Mesendoderm (in vitro differentiated cells): ENCODE measurements around the gene FZD10.

ENCODE experiments used
- DNase-seq: peaks from one replicate; pipeline ENCODE4 v3.0.0; 2013
- H2AK5ac ChIP-seq: 2 replicates; pipeline ENCODE4 v1.6.1; 2013; ENCODE audit warnings: low read length, inconsistent platforms
- H2BK120ac ChIP-seq: 2 replicates; pipeline ENCODE4 v1.6.1; 2013; ENCODE audit warnings: low read depth, mild to moderate bottlenecking, low read length, moderate library complexity, mixed read lengths
- H2BK15ac ChIP-seq: replicated peaks from 2 replicates; pipeline ENCODE4 v1.6.1; 2013; ENCODE audit warnings: low read depth, mild to moderate bottlenecking, moderate library complexity
- H2BK5ac ChIP-seq: 2 replicates; pipeline ENCODE4 v1.6.1; 2013; ENCODE audit warnings: low read length, inconsistent platforms
- H3K18ac ChIP-seq: 2 replicates; pipeline ENCODE4 v1.6.1; 2013; ENCODE audit warnings: mild to moderate bottlenecking, low read length, mixed read lengths
- H3K23ac ChIP-seq: one replicate; pipeline ENCODE4 v1.6.1; 2013; ENCODE audit warnings: low read length
- H3K27ac ChIP-seq: 2 replicates; pipeline ENCODE4 v1.5.1; 2013; ENCODE audit warnings: low read depth, mild to moderate bottlenecking, inconsistent platforms, low read length, moderate library complexity
- H3K27me3 ChIP-seq: 2 replicates; pipeline ENCODE4 v1.6.1; 2013; ENCODE audit warnings: low read length, control low read depth, mild to moderate bottlenecking, inconsistent platforms; ENCODE audit not compliant: insufficient read depth, poor library complexity
- H3K36me3 ChIP-seq: 2 replicates; pipeline ENCODE4 v1.6.1; 2013; ENCODE audit warnings: low read length, inconsistent platforms; ENCODE audit not compliant: control insufficient read depth, insufficient read depth
- H3K4ac ChIP-seq: one replicate; pipeline ENCODE4 v1.6.1; 2013; ENCODE audit warnings: low read depth, mild to moderate bottlenecking, low read length, moderate library complexity
- H3K4me1 ChIP-seq: 2 replicates; pipeline ENCODE4 v1.6.1; 2013; ENCODE audit warnings: low read depth, low read length, inconsistent platforms; ENCODE audit not compliant: control insufficient read depth
- H3K4me2 ChIP-seq: 2 replicates; pipeline ENCODE4 v1.6.1; 2013; ENCODE audit warnings: low read length
- H3K4me3 ChIP-seq: 2 replicates; pipeline ENCODE4 v1.5.1; 2013; ENCODE audit warnings: mild to moderate bottlenecking, low read length
- H3K56ac ChIP-seq: one replicate; pipeline ENCODE4 v1.6.1; 2013; ENCODE audit warnings: low read length
- H3K79me1 ChIP-seq: 2 replicates; pipeline ENCODE4 v1.6.1; 2013; ENCODE audit warnings: low read length, inconsistent platforms
- H3K79me2 ChIP-seq: 2 replicates; pipeline ENCODE4 v1.6.1; 2013; ENCODE audit warnings: mild to moderate bottlenecking, low read length; ENCODE audit not compliant: control insufficient read depth, insufficient read depth
- H3K9ac ChIP-seq: 2 replicates; pipeline ENCODE4 v1.6.1; 2013; ENCODE audit warnings: low read length, inconsistent platforms
- H4K5ac ChIP-seq: one replicate; pipeline ENCODE4 v1.6.1; 2013; ENCODE audit warnings: low read length
- H4K8ac ChIP-seq: one replicate; pipeline ENCODE4 v1.6.1; 2013; ENCODE audit warnings: low read depth, mild to moderate bottlenecking, control low read depth, low read length, moderate library complexity
- WGBS: extraction: QIAGEN DNeasy Blood & Tissue Kit; methylation state at CpG from one replicate; pipeline ENCODE4 v1.1.7; 2013; ENCODE audit warnings: low lambda C conversion rate, missing lambda C conversion rate; ENCODE audit not compliant: insufficient coverage; ENCODE audit errors: extremely low coverage; 5-methylcytosine and 5-hydroxymethylcytosine counted together

The FZD10 gene

GRCh38 chr12:130184404-130185090 is 22.3 kb downstream of the FZD10 start:
- Histone ChIP-seq H3K27ac (no peak overlapping the region), H3K79me2 (no peaks in the 10 kb centered on the region), H3K4ac (no peak overlapping the region), H3K23ac (no peak overlapping the region), H3K36me3 (no peaks in the 10 kb centered on the region), H3K4me1 (no peaks in the 10 kb centered on the region), H3K4me3 (no peak overlapping the region), H3K79me1 (no peaks in the 10 kb centered on the region), H2AK5ac (no peak overlapping the region), H2BK5ac (no peak overlapping the region), H3K9ac (no peak overlapping the region), H3K27me3 (no peaks in the 10 kb centered on the region), H4K5ac (no peak overlapping the region), H3K18ac (no peak overlapping the region), H3K4me2 (no peak overlapping the region), H2BK120ac (no peak overlapping the region), H2BK15ac (no peak overlapping the region), H3K56ac (no peak overlapping the region), H4K8ac (no peak overlapping the region)
- no peak for DNase-seq
- no CpG with 5 or more reads among the region's 12 CpGs for WGBS

GRCh38 chr12:130185455-130186391 is 23.5 kb downstream of the FZD10 start:
- Histone ChIP-seq H4K5ac (no peak overlapping the region), H3K4me1 (no peaks in the 10 kb centered on the region), H3K23ac (no peak overlapping the region), H2BK5ac (no peak overlapping the region), H2AK5ac (no peak overlapping the region), H3K9ac (no peak overlapping the region), H3K56ac (no peak overlapping the region), H3K27ac (no peak overlapping the region), H2BK120ac (no peak overlapping the region), H3K27me3 (no peaks in the 10 kb centered on the region), H3K79me2 (no peaks in the 10 kb centered on the region), H2BK15ac (no peak overlapping the region), H3K36me3 (no peaks in the 10 kb centered on the region), H3K4me3 (no peak overlapping the region), H3K4me2 (no peak overlapping the region), H3K4ac (no peak overlapping the region), H3K18ac (no peak overlapping the region), H4K8ac (no peak overlapping the region), H3K79me1 (no peaks in the 10 kb centered on the region)
- no CpG with 5 or more reads among the region's 30 CpGs for WGBS
- DNase-seq, result no peak

GRCh38 chr12:130186651-130187268 is 24.5 kb downstream of the FZD10 start:
- no peak overlapping the region for H3K27ac ChIP-seq
- peak; percentile 82 for DNase-seq

GRCh38 chr12:130192642-130193345 is 30.5 kb downstream of the FZD10 start:
- H3K27me3 ChIP-seq, result no peaks in the 10 kb centered on the region
- WGBS, result no CpG with 5 or more reads among the region's 19 CpGs
- peak; percentile 27 for DNase-seq

More at GRCh38 chr12:130186651-130187268, 24.5 kb downstream of the FZD10 start:
- H3K79me1 ChIP-seq, result no peaks in the 10 kb centered on the region
- no peak overlapping the region for H3K4me2 ChIP-seq
- WGBS, result no CpG with 5 or more reads among the region's 13 CpGs
- H3K23ac ChIP-seq, result no peak overlapping the region
- H3K36me3 ChIP-seq, result no peaks in the 10 kb centered on the region
- no peaks in the 10 kb centered on the region for H3K4me1 ChIP-seq
- H3K18ac ChIP-seq, result no peak overlapping the region
- H3K56ac ChIP-seq, result no peak overlapping the region
- no peak overlapping the region for H3K4me3 ChIP-seq
- H3K27me3 ChIP-seq, result no peaks in the 10 kb centered on the region
- no peak overlapping the region for H3K9ac ChIP-seq
- H3K4ac ChIP-seq, result no peak overlapping the region
- H3K79me2 ChIP-seq, result no peaks in the 10 kb centered on the region
- no peak overlapping the region for H2BK120ac ChIP-seq
- no peak overlapping the region for H2BK5ac ChIP-seq
- no peak overlapping the region for H2AK5ac ChIP-seq
- no peak overlapping the region for H4K8ac ChIP-seq
- no peak overlapping the region for H4K5ac ChIP-seq
- no peak overlapping the region for H2BK15ac ChIP-seq

GRCh38 chr12:130194154-130194553 is 31.9 kb downstream of the FZD10 start:
- no peak overlapping the region for H3K56ac ChIP-seq
- no peak overlapping the region for H3K18ac ChIP-seq
- H3K4me2 ChIP-seq, result no peak overlapping the region
- no CpG with 5 or more reads among the region's 10 CpGs for WGBS
- no peak overlapping the region for H2BK120ac ChIP-seq
- no peak overlapping the region for H2BK5ac ChIP-seq
- no peak overlapping the region for H2AK5ac ChIP-seq
- H3K9ac ChIP-seq, result no peak overlapping the region
- no peaks in the 10 kb centered on the region for H3K27me3 ChIP-seq
- no peak overlapping the region for H2BK15ac ChIP-seq
- no peaks in the 10 kb centered on the region for H3K79me2 ChIP-seq
- no peak overlapping the region for H3K23ac ChIP-seq
- no peak overlapping the region for H4K8ac ChIP-seq
- no peak overlapping the region for H3K4ac ChIP-seq
- H3K4me1 ChIP-seq, result no peaks in the 10 kb centered on the region
- DNase-seq, result no peak
- no peak overlapping the region for H3K4me3 ChIP-seq
- no peak overlapping the region for H3K27ac ChIP-seq
- H3K36me3 ChIP-seq, result no peaks in the 10 kb centered on the region
- H3K79me1 ChIP-seq, result no peaks in the 10 kb centered on the region
- no peak overlapping the region for H4K5ac ChIP-seq

More at GRCh38 chr12:130192642-130193345, 30.5 kb downstream of the FZD10 start:
- H3K79me1 ChIP-seq, result no peaks in the 10 kb centered on the region
- H3K79me2 ChIP-seq, result no peaks in the 10 kb centered on the region
- H2AK5ac ChIP-seq, result no peak overlapping the region
- no peak overlapping the region for H3K18ac ChIP-seq
- no peak overlapping the region for H4K8ac ChIP-seq
- no peak overlapping the region for H2BK5ac ChIP-seq
- no peak overlapping the region for H3K56ac ChIP-seq
- no peak overlapping the region for H2BK15ac ChIP-seq
- no peak overlapping the region for H3K9ac ChIP-seq
- no peak overlapping the region for H3K23ac ChIP-seq
- H3K36me3 ChIP-seq, result no peaks in the 10 kb centered on the region
- no peaks in the 10 kb centered on the region for H3K4me1 ChIP-seq
- no peak overlapping the region for H3K4ac ChIP-seq
- no peak overlapping the region for H2BK120ac ChIP-seq
- no peak overlapping the region for H4K5ac ChIP-seq
- H3K27ac ChIP-seq, result no peak overlapping the region
- H3K4me3 ChIP-seq, result no peak overlapping the region
- H3K4me2 ChIP-seq, result no peak overlapping the region
